GM23338 (cell line): ENCODE data around the gene SLC9A3. TPM values are rescaled to one million over a fixed set of nuclear protein-coding genes. Genes with fewer than 3 reads are reported as not detected.

Experiments used
- ATAC-seq: fragments of 200-7000 bp; cut with Tn5 transposase; 3 replicates; pipeline ENCODE4 v1.9.1; 2020
- DNase-seq: peaks from one replicate; pipeline ENCODE4 v3.0.0-alpha.2; 2015; ENCODE audit warnings: low spot score
- H2AFZ ChIP-seq: fragments of 200-600 bp; sonication (generic); 2 replicates; pipeline ENCODE4 v1.8.0; 2016; ENCODE audit warnings: antibody characterized with exemption, mild to moderate bottlenecking, moderate library complexity
- H3F3A ChIP-seq: fragments of 200-600 bp; sonication (generic); replicated peaks from 2 replicates; pipeline ENCODE4 v1.8.0; 2017; ENCODE audit warnings: antibody characterized with exemption, mixed run types, low read depth
- H3K27ac ChIP-seq: fragments of 200-600 bp; sonication (generic); 2 replicates; pipeline ENCODE4 v1.6.1; 2016; ENCODE audit warnings: low read depth
- H3K27me3 ChIP-seq: fragments of 200-600 bp; sonication (generic); 2 replicates; pipeline ENCODE4 v1.8.0; 2016; ENCODE audit warnings: mild to moderate bottlenecking, mixed run types, moderate library complexity; ENCODE audit not compliant: insufficient read depth
- H3K36me3 ChIP-seq: fragments of 200-600 bp; sonication (generic); 2 replicates; pipeline ENCODE4 v1.8.0; 2016; ENCODE audit warnings: mild to moderate bottlenecking; ENCODE audit not compliant: insufficient read depth
- H3K4me1 ChIP-seq: fragments of 200-600 bp; sonication (generic); 2 replicates; pipeline ENCODE4 v1.8.0; 2016; ENCODE audit warnings: mild to moderate bottlenecking, moderate library complexity; ENCODE audit not compliant: insufficient read depth
- H3K4me2 ChIP-seq: fragments of 200-600 bp; sonication (generic); 2 replicates; pipeline ENCODE4 v1.7.1; 2017; ENCODE audit warnings: mixed run types
- H3K4me3 ChIP-seq: fragments of 200-600 bp; sonication (generic); 2 replicates; pipeline ENCODE4 v1.6.1; 2016; ENCODE audit warnings: mixed run types
- H3K79me2 ChIP-seq: fragments of 200-600 bp; sonication (generic); replicated peaks from 2 replicates; pipeline ENCODE4 v1.8.0; 2017; ENCODE audit warnings: mild to moderate bottlenecking; ENCODE audit not compliant: insufficient read depth
- H3K9me2 ChIP-seq: fragments of 200-600 bp; sonication (generic); 2 replicates; pipeline ENCODE4 v1.8.0; 2017; ENCODE audit not compliant: insufficient read depth
- H4K20me1 ChIP-seq: fragments of 200-600 bp; sonication (generic); replicated peaks from 2 replicates; pipeline ENCODE4 v1.8.0; 2017; ENCODE audit warnings: mild to moderate bottlenecking; ENCODE audit not compliant: insufficient read depth
- H3K27ac Mint-ChIP-seq: 2 replicates; pipeline ENCODE4 v1.8.0; 2020; ENCODE audit warnings: inconsistent platforms, mild to moderate bottlenecking, moderate library complexity, mixed read lengths
- H3K27me3 Mint-ChIP-seq: 3 replicates; pipeline ENCODE4 v1.8.0; 2022; ENCODE audit warnings: low read depth, mild to moderate bottlenecking, moderate library complexity, mixed read lengths, inconsistent platforms; ENCODE audit not compliant: insufficient read depth, poor library complexity
- H3K36me3 Mint-ChIP-seq: 3 replicates; pipeline ENCODE4 v1.8.0; 2021; ENCODE audit warnings: low read depth, mild to moderate bottlenecking, inconsistent platforms, moderate library complexity, mixed read lengths
- H3K4me1 Mint-ChIP-seq: 3 replicates; pipeline ENCODE4 v1.8.0; 2020; ENCODE audit warnings: mild to moderate bottlenecking, inconsistent platforms, mixed read lengths
- H3K4me3 Mint-ChIP-seq: 3 replicates; pipeline ENCODE4 v1.8.0; 2021; ENCODE audit warnings: moderate library complexity, mild to moderate bottlenecking, inconsistent platforms, mixed read lengths
- H3K9me3 Mint-ChIP-seq: 3 replicates; pipeline ENCODE4 v1.8.0; 2020; ENCODE audit warnings: moderate library complexity, mild to moderate bottlenecking, inconsistent platforms, mixed read lengths
- EZH2 ChIP-seq: fragments of 200-600 bp; sonication (generic); IDR thresholded peaks from one replicate; pipeline ENCODE4 v1.8.0; 2017; ENCODE audit warnings: antibody characterized with exemption, mild to moderate bottlenecking, low read depth; ENCODE audit not compliant: unreplicated experiment
- EZH2phosphoT487 ChIP-seq: fragments of 200-600 bp; sonication (generic); IDR thresholded peaks from one replicate; pipeline ENCODE4 v1.8.1; 2018; ENCODE audit warnings: antibody characterized with exemption; ENCODE audit not compliant: unreplicated experiment
- NANOG ChIP-seq: IDR thresholded peaks from 2 replicates; pipeline ENCODE4 v1.6.1; 2016; ENCODE audit warnings: antibody characterized with exemption, borderline replicate concordance
- POLR2AphosphoS5 ChIP-seq: IDR thresholded peaks from 2 replicates; pipeline ENCODE4 v1.6.1; 2016; ENCODE audit warnings: antibody characterized with exemption, low read depth
- STAT1 ChIP-seq: IDR thresholded peaks from one replicate; pipeline ENCODE4 v1.6.1; 2016; ENCODE audit warnings: antibody characterized with exemption; ENCODE audit not compliant: unreplicated experiment
- ZNF114 ChIP-seq: fragments of 250-450 bp; sonication (Bioruptor Pico); IDR thresholded peaks from 2 replicates; pipeline ENCODE4 v1.5.0; 2020; ENCODE audit warnings: mild to moderate bottlenecking, moderate library complexity
- polyA plus RNA-seq: library from polyadenylated mRNA; unstranded; fragments of >200 nt; fragmentation: Nextera tagmentation; extraction: Ambion mirVana; gene quantifications from 2 replicates; pipeline ENCODE4 v1.2.1, GENCODE V29; 2016
- total RNA-seq: library from RNA; depleted of rRNA; stranded (reverse); fragments of >200 nt; shearing (Covaris generic); gene quantifications from 2 replicates; pipeline ENCODE4 v1.2.3, GENCODE V29; 2014
- TF ChIP-seq, protein P1 (sequence below): fragments of 250-450 bp; sonication (Bioruptor Pico); IDR thresholded peaks from 2 replicates; pipeline ENCODE4 v1.5.0; 2020; ENCODE audit warnings: mild to moderate bottlenecking, moderate library complexity
- TF ChIP-seq, protein P2 (sequence below): IDR thresholded peaks from 2 replicates; pipeline ENCODE4 v1.6.1; 2016; ENCODE audit warnings: antibody characterized with exemption

Gene SLC9A3
- total and polyA plus RNA-seq, 2 experiments from 2014 or later: 0.39 to 3.1 TPM

DNA sequence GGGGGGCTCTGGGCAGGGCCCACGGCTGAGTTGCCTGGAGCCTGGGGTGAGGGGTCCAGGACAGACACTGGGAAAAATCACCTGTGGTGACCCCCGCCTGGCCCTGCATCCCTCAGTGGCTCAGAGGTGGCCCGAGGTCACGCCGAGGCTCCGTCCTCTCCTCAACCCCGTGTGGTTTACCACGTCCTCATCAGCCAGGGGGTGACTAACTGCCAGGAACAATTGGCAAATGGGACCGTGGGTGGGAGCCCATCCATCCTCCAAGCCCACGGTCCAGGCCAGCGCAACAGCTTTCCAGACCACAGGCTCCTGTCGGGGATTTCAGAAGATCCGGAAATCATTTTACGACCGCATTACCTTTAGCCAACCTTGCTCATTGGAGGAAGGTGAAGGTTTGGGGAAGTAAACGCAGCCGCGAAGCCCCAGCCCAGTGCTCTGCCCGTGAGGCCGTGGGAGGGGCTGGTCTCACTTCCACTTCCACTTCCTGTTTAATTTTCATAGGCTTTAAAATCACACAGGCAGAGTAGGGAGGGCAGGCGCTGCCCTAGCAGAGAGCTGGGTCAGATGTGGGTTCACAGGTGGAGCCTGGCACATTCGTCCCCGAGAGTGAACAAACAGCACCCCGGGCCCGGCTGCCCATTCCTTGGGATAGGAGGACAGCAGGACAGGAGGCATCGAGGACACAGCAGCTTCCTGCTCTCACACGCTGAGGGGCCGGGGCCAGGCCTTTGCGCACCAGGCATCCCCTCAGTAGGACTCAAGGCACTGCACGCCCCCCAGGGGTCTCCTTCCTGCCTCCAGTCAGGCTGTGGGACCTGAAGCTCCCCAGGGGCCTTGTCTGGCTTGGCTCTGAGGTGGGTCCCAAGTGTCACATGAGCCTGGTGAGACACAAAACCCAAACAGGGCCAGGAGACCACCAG is 19.8 kb upstream of the SLC9A3 start:
- DNase-seq (no peak), ATAC-seq (no peak)
- H3K27ac Mint-ChIP-seq: no peak overlapping the region
- no peaks in the 10 kb centered on the region; the same call in 2 of the 3 replicates for H3K4me1 Mint-ChIP-seq
- Histone ChIP-seq H4K20me1 (no peaks in the 10 kb centered on the region), H3K79me2 (no peaks in the 10 kb centered on the region), H3K27me3 (no peaks in the 10 kb centered on the region), H3K4me1 (no peaks in the 10 kb centered on the region), H2AFZ (no peak overlapping the region), H3K4me2 (no peak overlapping the region), H3F3A (no peaks in the 10 kb centered on the region), H3K9me2 (no peaks in the 10 kb centered on the region), H3K36me3 (no peaks in the 10 kb centered on the region), H3K27ac (no peak overlapping the region), H3K4me3 (no peak overlapping the region)
- H3K9me3 Mint-ChIP-seq: no peaks in the 10 kb centered on the region
- no peak overlapping the region for H3K4me3 Mint-ChIP-seq
- peaks cover 13% of the 10 kb centered on the region for H3K27me3 Mint-ChIP-seq
- TF ChIP-seq STAT1 (no peak), EZH2 (no peak), ZNF114 (CRISPR knock-in tag) (no peak)
- TF ChIP-seq, protein P1, sequence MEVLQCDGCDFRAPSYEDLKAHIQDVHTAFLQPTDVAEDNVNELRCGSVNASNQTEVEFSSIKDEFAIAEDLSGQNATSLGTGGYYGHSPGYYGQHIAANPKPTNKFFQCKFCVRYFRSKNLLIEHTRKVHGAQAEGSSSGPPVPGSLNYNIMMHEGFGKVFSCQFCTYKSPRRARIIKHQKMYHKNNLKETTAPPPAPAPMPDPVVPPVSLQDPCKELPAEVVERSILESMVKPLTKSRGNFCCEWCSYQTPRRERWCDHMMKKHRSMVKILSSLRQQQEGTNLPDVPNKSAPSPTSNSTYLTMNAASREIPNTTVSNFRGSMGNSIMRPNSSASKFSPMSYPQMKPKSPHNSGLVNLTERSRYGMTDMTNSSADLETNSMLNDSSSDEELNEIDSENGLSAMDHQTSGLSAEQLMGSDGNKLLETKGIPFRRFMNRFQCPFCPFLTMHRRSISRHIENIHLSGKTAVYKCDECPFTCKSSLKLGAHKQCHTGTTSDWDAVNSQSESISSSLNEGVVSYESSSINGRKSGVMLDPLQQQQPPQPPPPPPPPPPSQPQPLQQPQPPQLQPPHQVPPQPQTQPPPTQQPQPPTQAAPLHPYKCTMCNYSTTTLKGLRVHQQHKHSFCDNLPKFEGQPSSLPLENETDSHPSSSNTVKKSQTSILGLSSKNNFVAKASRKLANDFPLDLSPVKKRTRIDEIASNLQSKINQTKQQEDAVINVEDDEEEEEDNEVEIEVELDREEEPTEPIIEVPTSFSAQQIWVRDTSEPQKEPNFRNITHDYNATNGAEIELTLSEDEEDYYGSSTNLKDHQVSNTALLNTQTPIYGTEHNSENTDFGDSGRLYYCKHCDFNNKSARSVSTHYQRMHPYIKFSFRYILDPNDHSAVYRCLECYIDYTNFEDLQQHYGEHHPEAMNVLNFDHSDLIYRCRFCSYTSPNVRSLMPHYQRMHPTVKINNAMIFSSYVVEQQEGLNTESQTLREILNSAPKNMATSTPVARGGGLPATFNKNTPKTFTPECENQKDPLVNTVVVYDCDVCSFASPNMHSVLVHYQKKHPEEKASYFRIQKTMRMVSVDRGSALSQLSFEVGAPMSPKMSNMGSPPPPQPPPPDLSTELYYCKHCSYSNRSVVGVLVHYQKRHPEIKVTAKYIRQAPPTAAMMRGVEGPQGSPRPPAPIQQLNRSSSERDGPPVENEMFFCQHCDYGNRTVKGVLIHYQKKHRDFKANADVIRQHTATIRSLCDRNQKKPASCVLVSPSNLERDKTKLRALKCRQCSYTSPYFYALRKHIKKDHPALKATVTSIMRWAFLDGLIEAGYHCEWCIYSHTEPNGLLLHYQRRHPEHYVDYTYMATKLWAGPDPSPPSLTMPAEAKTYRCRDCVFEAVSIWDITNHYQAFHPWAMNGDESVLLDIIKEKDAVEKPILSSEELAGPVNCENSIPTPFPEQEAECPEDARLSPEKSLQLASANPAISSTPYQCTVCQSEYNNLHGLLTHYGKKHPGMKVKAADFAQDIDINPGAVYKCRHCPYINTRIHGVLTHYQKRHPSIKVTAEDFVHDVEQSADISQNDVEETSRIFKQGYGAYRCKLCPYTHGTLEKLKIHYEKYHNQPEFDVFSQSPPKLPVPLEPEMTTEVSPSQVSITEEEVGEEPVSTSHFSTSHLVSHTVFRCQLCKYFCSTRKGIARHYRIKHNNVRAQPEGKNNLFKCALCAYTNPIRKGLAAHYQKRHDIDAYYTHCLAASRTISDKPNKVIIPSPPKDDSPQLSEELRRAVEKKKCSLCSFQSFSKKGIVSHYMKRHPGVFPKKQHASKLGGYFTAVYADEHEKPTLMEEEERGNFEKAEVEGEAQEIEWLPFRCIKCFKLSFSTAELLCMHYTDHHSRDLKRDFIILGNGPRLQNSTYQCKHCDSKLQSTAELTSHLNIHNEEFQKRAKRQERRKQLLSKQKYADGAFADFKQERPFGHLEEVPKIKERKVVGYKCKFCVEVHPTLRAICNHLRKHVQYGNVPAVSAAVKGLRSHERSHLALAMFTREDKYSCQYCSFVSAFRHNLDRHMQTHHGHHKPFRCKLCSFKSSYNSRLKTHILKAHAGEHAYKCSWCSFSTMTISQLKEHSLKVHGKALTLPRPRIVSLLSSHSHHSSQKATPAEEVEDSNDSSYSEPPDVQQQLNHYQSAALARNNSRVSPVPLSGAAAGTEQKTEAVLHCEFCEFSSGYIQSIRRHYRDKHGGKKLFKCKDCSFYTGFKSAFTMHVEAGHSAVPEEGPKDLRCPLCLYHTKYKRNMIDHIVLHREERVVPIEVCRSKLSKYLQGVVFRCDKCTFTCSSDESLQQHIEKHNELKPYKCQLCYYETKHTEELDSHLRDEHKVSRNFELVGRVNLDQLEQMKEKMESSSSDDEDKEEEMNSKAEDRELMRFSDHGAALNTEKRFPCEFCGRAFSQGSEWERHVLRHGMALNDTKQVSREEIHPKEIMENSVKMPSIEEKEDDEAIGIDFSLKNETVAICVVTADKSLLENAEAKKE: no peak
- no peaks in the 10 kb centered on the region for H3K36me3 Mint-ChIP-seq

DNA sequence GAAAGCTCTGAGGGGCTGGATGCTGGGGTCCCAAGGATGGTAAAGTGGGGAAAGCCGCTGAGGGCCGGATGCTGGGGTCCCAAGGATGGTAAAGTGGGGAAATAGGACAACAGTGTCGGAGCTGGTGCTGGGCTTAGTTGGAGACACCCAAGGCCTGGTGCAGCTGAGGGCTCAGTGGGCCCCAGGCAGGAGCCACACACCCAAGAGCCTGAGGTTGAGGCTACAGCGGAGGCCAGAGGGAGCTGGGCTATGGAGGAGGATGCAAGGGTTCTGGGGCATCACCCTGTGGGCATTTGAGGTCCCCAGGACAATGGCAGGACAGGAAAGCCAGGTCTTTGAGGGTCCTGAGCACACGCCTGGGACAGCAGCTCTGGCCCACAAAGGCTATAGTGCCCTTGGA is 19.1 kb upstream of the SLC9A3 start:
- Histone ChIP-seq H3K4me3 (no peak overlapping the region), H4K20me1 (no peaks in the 10 kb centered on the region), H3K36me3 (no peaks in the 10 kb centered on the region), H3K4me1 (no peaks in the 10 kb centered on the region), H3F3A (no peaks in the 10 kb centered on the region), H3K4me2 (no peak overlapping the region), H3K9me2 (no peaks in the 10 kb centered on the region), H3K27me3 (no peaks in the 10 kb centered on the region), H2AFZ (no peak overlapping the region), H3K79me2 (no peaks in the 10 kb centered on the region), H3K27ac (no peak overlapping the region)
- no peak overlapping the region for H3K27ac Mint-ChIP-seq
- peaks cover 12% of the 10 kb centered on the region for H3K27me3 Mint-ChIP-seq
- TF ChIP-seq, protein P2, sequence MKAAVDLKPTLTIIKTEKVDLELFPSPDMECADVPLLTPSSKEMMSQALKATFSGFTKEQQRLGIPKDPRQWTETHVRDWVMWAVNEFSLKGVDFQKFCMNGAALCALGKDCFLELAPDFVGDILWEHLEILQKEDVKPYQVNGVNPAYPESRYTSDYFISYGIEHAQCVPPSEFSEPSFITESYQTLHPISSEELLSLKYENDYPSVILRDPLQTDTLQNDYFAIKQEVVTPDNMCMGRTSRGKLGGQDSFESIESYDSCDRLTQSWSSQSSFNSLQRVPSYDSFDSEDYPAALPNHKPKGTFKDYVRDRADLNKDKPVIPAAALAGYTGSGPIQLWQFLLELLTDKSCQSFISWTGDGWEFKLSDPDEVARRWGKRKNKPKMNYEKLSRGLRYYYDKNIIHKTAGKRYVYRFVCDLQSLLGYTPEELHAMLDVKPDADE: no peak
- no peak for TF ChIP-seq NANOG
- no peak for TF ChIP-seq STAT1
- TF ChIP-seq EZH2phosphoT487: no peak
- TF ChIP-seq POLR2AphosphoS5: no peak
- no peaks in the 10 kb centered on the region for H3K36me3 Mint-ChIP-seq
- no peaks in the 10 kb centered on the region for H3K9me3 Mint-ChIP-seq
- ATAC-seq (no peak), DNase-seq (no peak)
- no peaks in the 10 kb centered on the region; the same call in 2 of the 3 replicates for H3K4me1 Mint-ChIP-seq
- no peak overlapping the region for H3K4me3 Mint-ChIP-seq
